Gastrocnemius medialis (tissue), 4 donors: ENCODE data around the gene NKD1. TPM values are rescaled to one million over a fixed set of nuclear protein-coding genes. Genes with fewer than 3 reads are reported as not detected.

Experiments used
- ATAC-seq, 2 donors: fragments of 150-250 bp; one replicate each; pipeline ENCODE4 v1.9.1; 2016
- DNase-seq, 2 donors: peaks; one replicate each; pipeline ENCODE4 v3.0.0-alpha.2; 2019
- H3K27ac ChIP-seq, 4 donors: fragments of 200-600 bp; sonication (generic); 1 replicate in 1 of 4; 2 replicates in 3 of 4; pipeline ENCODE4 v1.5.1; 2016 to 2018; ENCODE audit warnings: mild to moderate bottlenecking in 2 of 4, moderate library complexity in 1 of 4
- H3K27me3 ChIP-seq, 3 donors: fragments of 200-600 bp; sonication (generic) in 2 of 3; 1 replicate in 1 of 3; 2 replicates in 2 of 3; pipeline versions ENCODE4 v1.5.1 to v1.6.0; 2016 to 2019; ENCODE audit warnings: mild to moderate bottlenecking in 1 of 3, moderate library complexity in 1 of 3
- H3K36me3 ChIP-seq, 2 donors: fragments of 200-600 bp; sonication (generic) in 1 of 2; one replicate each; pipeline ENCODE4 v1.5.1; 2017 to 2018
- H3K4me1 ChIP-seq, 2 donors: fragments of 200-600 bp; sonication (generic) in 1 of 2; one replicate each; pipeline ENCODE4 v1.5.1; 2016 to 2017; ENCODE audit warnings: mild to moderate bottlenecking in 2 of 2
- H3K4me3 ChIP-seq, 4 donors: fragments of 200-600 bp; sonication (generic) in 3 of 4; 1 replicate in 1 of 4; 2 replicates in 3 of 4; pipeline ENCODE4 v1.5.1; 2016 to 2019; ENCODE audit warnings: mild to moderate bottlenecking in 2 of 4
- H3K9me3 ChIP-seq, 3 donors: fragments of 200-600 bp; sonication (generic) in 2 of 3; 1 replicate in 1 of 3; 2 replicates in 2 of 3; pipeline ENCODE4 v1.5.1; 2016 to 2019
- POLR2A ChIP-seq, 2 donors: fragments of 450-650 bp; IDR thresholded peaks; one replicate each; pipeline ENCODE4 v1.6.1; 2017; ENCODE audit warnings: antibody characterized with exemption in 2 of 2, mild to moderate bottlenecking in 2 of 2, moderate library complexity in 2 of 2
- in situ Hi-C, 4 donors: fragments of 200-750 bp; cut with MboI; loops; one replicate each; pipeline versions ENCODE4 v1.15.0 to v1.8.0; 2017; ENCODE audit warnings: low sequenced_read_pairs in 4 of 4
- intact Hi-C: fragments of 100-400 bp; cut with DNase I; formaldehyde crosslinking; loops from one replicate; pipeline ENCODE4 v1.15.1; 2023; ENCODE audit warnings: low total_unique reads
- total RNA-seq, 4 donors: library from RNA; depleted of rRNA; stranded (reverse); fragments of >200 nt; gene quantifications; one replicate each; pipeline versions ENCODE4 v1.1.0 to v1.2.3, GENCODE V29; 2016
- TF ChIP-seq, protein P1 (sequence below), 5 experiments: fragments of 450-650 bp in 3 of 5; fragments of 200-600 bp in 2 of 5; sonication (generic) in 2 of 5; IDR thresholded peaks in 4 of 5; conservative IDR thresholded peaks in 1 of 5; 1 replicate in 4 of 5; 2 replicates in 1 of 5; pipeline ENCODE4 v1.5.1; 2016 to 2019; ENCODE audit warnings: antibody characterized with exemption in 5 of 5, mild to moderate bottlenecking in 3 of 5, moderate library complexity in 3 of 5

NKD1 gene
- total RNA-seq, 4 donors from 2014 or later: 0.10 to 0.75 (median 0.19) TPM

DNA sequence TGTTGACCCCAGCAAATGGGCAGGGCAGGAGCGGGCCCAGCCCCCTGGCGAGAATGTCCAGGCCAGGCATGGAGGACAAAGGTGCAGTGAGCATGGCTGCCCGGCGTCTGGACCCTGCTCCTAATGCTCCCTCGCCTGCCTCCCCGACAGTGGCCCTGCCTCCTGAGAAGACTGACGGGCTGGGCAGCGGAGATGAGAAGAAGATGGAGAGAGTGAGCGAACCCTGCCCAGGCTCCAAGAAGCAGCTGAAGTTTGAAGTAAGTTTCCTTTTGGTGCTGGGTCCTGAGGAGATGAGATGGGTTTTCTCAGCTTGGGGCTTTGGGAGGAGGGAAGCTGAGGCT lies 73.2 kb downstream of the NKD1 start:
- H3K27me3 ChIP-seq: no peaks in the 10 kb centered on the region
- H3K36me3 ChIP-seq: no peaks in the 10 kb centered on the region
- peaks cover 0 to 4% of the 10 kb centered on the region in 2 donors for H3K4me1 ChIP-seq
- H3K4me3 ChIP-seq: no peak overlapping the region
- no peak for TF ChIP-seq POLR2A (IDR thresholded peaks at IDR 0.05)
- TF ChIP-seq, protein P1, sequence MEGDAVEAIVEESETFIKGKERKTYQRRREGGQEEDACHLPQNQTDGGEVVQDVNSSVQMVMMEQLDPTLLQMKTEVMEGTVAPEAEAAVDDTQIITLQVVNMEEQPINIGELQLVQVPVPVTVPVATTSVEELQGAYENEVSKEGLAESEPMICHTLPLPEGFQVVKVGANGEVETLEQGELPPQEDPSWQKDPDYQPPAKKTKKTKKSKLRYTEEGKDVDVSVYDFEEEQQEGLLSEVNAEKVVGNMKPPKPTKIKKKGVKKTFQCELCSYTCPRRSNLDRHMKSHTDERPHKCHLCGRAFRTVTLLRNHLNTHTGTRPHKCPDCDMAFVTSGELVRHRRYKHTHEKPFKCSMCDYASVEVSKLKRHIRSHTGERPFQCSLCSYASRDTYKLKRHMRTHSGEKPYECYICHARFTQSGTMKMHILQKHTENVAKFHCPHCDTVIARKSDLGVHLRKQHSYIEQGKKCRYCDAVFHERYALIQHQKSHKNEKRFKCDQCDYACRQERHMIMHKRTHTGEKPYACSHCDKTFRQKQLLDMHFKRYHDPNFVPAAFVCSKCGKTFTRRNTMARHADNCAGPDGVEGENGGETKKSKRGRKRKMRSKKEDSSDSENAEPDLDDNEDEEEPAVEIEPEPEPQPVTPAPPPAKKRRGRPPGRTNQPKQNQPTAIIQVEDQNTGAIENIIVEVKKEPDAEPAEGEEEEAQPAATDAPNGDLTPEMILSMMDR (IDR thresholded peaks at IDR 0.05 in 4 of 5, conservative IDR thresholded peaks at IDR 0.05 in 1 of 5): no peak
- ATAC-seq (no peak), DNase-seq (no peak)
- no peaks in the 10 kb centered on the region for H3K9me3 ChIP-seq
- in situ Hi-C loops: no loop called here
- intact Hi-C loops: no loop called here
- H3K27ac ChIP-seq: no peak overlapping the region

DNA sequence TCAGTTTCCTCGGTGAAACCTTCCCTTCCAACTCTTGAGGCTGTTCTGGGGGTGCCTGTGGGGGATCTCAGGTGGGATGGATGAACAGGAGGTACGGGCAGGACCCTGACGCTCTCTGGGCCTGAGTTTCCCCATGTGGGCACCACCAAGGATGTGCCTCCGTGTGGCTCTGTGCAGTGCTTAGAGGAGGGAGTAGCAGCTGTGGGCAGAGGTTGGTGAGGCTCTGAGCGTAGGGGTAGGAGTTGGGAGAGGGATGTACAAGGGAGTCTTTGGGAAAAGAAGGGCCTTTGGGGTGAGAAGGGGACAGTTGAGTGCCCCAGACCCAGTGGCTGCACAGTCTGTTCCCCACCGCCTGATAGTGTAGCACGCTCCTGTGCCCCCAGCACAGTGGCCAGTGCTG lies 73.8 kb downstream of the NKD1 start:
- DNase-seq (no peak), ATAC-seq (no peak)
- Histone ChIP-seq H3K27me3 (no peaks in the 10 kb centered on the region), H3K4me3 (no peak overlapping the region), H3K9me3 (no peaks in the 10 kb centered on the region), H3K4me1 (peaks cover 0 to 1% of the 10 kb centered on the region in 2 donors), H3K36me3 (no peaks in the 10 kb centered on the region), H3K27ac (no peak overlapping the region)
- TF ChIP-seq, protein P1 (IDR thresholded peaks at IDR 0.05 in 4 of 5, conservative IDR thresholded peaks at IDR 0.05 in 1 of 5): no peak
- no peak for TF ChIP-seq POLR2A (IDR thresholded peaks at IDR 0.05)
- intact Hi-C loops: no loop called here
- in situ Hi-C loops: no loop called here

DNA sequence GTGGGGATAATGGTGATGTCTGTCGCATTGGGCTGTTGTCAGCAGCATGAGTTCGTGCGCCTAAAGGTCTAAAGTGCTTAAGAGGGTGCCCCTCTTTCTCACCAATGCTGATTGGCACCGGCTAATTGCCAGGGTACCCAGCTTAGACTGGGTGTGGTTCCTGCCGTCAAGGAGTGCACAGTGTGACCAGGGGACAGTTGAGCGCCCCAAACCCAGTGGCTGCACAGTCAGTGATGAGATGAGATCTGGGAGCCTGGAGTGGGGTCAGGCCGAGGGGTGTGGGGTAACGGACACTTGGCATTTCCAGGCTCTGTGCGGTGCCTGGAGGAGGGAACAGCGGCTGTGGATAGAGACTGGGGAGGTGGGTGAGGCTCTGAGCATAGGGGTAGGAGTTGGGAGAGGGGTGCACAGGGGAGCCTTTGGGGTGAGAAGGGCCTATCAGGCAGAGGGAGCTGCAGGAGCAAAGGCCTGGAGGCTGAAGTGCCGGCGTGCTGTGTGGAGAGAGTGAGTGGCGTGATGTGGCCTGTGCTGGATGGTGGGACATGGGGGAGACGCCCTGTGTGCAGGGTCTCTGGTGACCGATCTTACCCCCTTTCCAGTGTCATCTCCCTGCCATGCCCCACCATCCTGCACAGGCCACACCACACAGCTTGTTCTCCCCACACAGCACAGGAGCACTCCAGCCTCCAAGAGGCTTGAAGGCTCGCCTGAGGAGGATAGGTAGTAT lies 74.6 kb downstream of the NKD1 start:
- DNase-seq (no peak), ATAC-seq (no peak)
- no peaks in the 10 kb centered on the region for H3K27me3 ChIP-seq
- peaks cover 0 to 8% of the 10 kb centered on the region in 2 donors for H3K4me1 ChIP-seq
- H3K36me3 ChIP-seq: no peaks in the 10 kb centered on the region
- intact Hi-C loops: no loop called here
- in situ Hi-C loops: no loop called here
- H3K9me3 ChIP-seq: no peaks in the 10 kb centered on the region
- TF ChIP-seq, protein P1 (IDR thresholded peaks at IDR 0.05 in 4 of 5, conservative IDR thresholded peaks at IDR 0.05 in 1 of 5): no peak
- no peak for TF ChIP-seq POLR2A (IDR thresholded peaks at IDR 0.05)
- H3K4me3 ChIP-seq: no peak overlapping the region
- no peak overlapping the region for H3K27ac ChIP-seq

DNA sequence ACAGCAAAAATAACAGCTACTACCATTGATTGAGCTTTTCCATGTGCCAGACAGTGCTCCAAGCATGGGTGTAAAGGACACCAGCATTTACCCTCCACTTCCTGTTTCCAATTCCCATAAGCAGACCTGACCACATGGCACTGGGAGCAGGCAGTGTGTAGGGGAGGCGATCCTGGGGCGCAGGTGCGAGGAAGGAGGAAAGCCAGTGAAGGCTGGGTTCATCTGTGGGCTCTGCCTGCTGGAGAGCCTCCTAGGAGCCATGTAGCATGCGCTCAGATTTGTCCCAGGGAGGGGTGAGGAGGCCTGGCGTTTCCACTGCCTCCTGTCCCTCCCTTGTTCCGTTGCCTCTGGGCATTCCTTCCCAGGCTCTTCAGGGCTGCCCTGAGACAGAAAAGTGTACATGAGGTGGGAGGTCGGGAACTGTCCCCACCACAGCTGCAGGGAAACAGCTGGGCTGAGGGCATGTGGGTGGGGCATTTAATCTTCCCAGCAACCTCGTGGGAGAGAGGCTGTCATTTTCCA lies 76.3 kb downstream of the NKD1 start:
- ATAC-seq (no peak), DNase-seq (no peak)
- Histone ChIP-seq H3K27ac (no peak overlapping the region), H3K4me3 (no peak overlapping the region), H3K9me3 (no peaks in the 10 kb centered on the region), H3K36me3 (no peaks in the 10 kb centered on the region), H3K27me3 (no peaks in the 10 kb centered on the region), H3K4me1 (peaks cover 0 to 8% of the 10 kb centered on the region in 2 donors)
- in situ Hi-C loops: no loop called here
- TF ChIP-seq, protein P1 (IDR thresholded peaks at IDR 0.05 in 4 of 5, conservative IDR thresholded peaks at IDR 0.05 in 1 of 5): no peak
- TF ChIP-seq POLR2A (IDR thresholded peaks at IDR 0.05): no peak
- intact Hi-C loops: no loop called here
